NCI-H526 (cell line): ENCODE results near the gene HRH1.

ENCODE experiments used
- DNase-seq, 2 experiments: peaks; one replicate each; lab custom pipeline; 2025; lab: John Stamatoyannopoulos, UW

Gene HRH1

GRCh38 chr3:11282250-11283138 lies 128.2 kb downstream of the HRH1 start:
- DNase-seq = no peak

GRCh38 chr3:11283139-11283475 lies 128.8 kb downstream of the HRH1 start:
- DNase-seq = no peak

GRCh38 chr3:11284011-11284410 lies 129.7 kb downstream of the HRH1 start:
- no peak for DNase-seq

GRCh38 chr3:11285471-11285870 lies 131.2 kb downstream of the HRH1 start:
- DNase-seq = no peak

- DNase-seq = no peak
Measured at GRCh38 chr3:11287404-11287803, 133.1 kb downstream of the HRH1 start.

- DNase-seq = no peak
Measured at GRCh38 chr3:11288021-11288491, 133.8 kb downstream of the HRH1 start.

- DNase-seq = no peak
Measured at GRCh38 chr3:11288786-11289637, 134.7 kb downstream of the HRH1 start.

- DNase-seq = no peak
Measured at GRCh38 chr3:11289864-11290263, 135.6 kb downstream of the HRH1 start.

- no peak for DNase-seq
Measured at GRCh38 chr3:11290743-11291680, 136.7 kb downstream of the HRH1 start.

- no peak for DNase-seq
Measured at GRCh38 chr3:11291808-11292207, 137.5 kb downstream of the HRH1 start.

- no peak for DNase-seq
Measured at GRCh38 chr3:11297126-11297525, 142.8 kb downstream of the HRH1 start.

- no peak for DNase-seq
Measured at GRCh38 chr3:11300970-11301369, 146.7 kb downstream of the HRH1 start.

- DNase-seq = no peak
Measured at GRCh38 chr3:11302444-11302843, 148.2 kb downstream of the HRH1 start.

GRCh38 chr3:11304175-11304574 lies 149.9 kb downstream of the HRH1 start:
- DNase-seq = no peak

GRCh38 chr3:11305509-11305908 lies 151.2 kb downstream of the HRH1 start:
- DNase-seq = no peak

GRCh38 chr3:11306817-11307589 lies 152.7 kb downstream of the HRH1 start:
- DNase-seq = no peak

- DNase-seq = no peak
Measured at GRCh38 chr3:11307830-11308432, 153.6 kb downstream of the HRH1 start.

GRCh38 chr3:11310258-11310657 lies 156.0 kb downstream of the HRH1 start:
- no peak for DNase-seq

GRCh38 chr3:11312166-11312565 lies 157.9 kb downstream of the HRH1 start:
- no peak for DNase-seq
